SU-DHL-6 (cell line): ENCODE data around the gene SLC8A1.

Source experiments
- H2AFZ ChIP-seq: fragments of 200-600 bp; sonication (generic); 2 replicates; pipeline ENCODE4 v1.6.1; 2014; ENCODE audit warnings: low read depth, mild to moderate bottlenecking, moderate library complexity, mixed read lengths, antibody characterized with exemption, low read length; ENCODE audit not compliant: severe bottlenecking
- H3F3A ChIP-seq: fragments of 200-600 bp; shearing (Covaris generic); 2 replicates; pipeline ENCODE4 v1.6.0; 2016; ENCODE audit warnings: antibody characterized with exemption, mild to moderate bottlenecking; ENCODE audit not compliant: insufficient read depth
- H3K27ac ChIP-seq: fragments of 200-600 bp; sonication (generic); 2 replicates; pipeline ENCODE4 v1.5.1; 2016; ENCODE audit warnings: low read depth, mild to moderate bottlenecking, low read length, moderate library complexity, mixed read lengths
- H3K27me3 ChIP-seq: fragments of 200-600 bp; sonication (generic), shearing (Covaris generic); 2 replicates; pipeline ENCODE4 v1.6.0; 2014; ENCODE audit warnings: mild to moderate bottlenecking, low read length
- H3K36me3 ChIP-seq: fragments of 200-600 bp; sonication (generic); 2 replicates; pipeline ENCODE4 v1.6.1; 2014; ENCODE audit warnings: mild to moderate bottlenecking, low read length, mixed read lengths
- H3K4me2 ChIP-seq: fragments of 300-600, 200-600 bp; shearing (Covaris generic), sonication (generic); 2 replicates; pipeline ENCODE4 v1.6.0; 2014; ENCODE audit warnings: low read length, low read depth, mild to moderate bottlenecking; ENCODE audit not compliant: poor library complexity, severe bottlenecking
- H3K4me3 ChIP-seq: fragments of 200-600 bp; sonication (generic); 2 replicates; pipeline ENCODE4 v1.5.1; 2014; ENCODE audit warnings: antibody characterized with exemption, low read length, mild to moderate bottlenecking, mixed read lengths; ENCODE audit not compliant: insufficient read depth, poor library complexity, severe bottlenecking
- H3K79me2 ChIP-seq: fragments of 200-600 bp; sonication (generic); 2 replicates; pipeline ENCODE4 v1.6.1; 2014; ENCODE audit warnings: mild to moderate bottlenecking, low read length, moderate library complexity; ENCODE audit not compliant: insufficient read depth
- H3K9ac ChIP-seq: fragments of 200-600 bp; sonication (generic); 2 replicates; pipeline ENCODE4 v1.7.0; 2014; ENCODE audit warnings: mild to moderate bottlenecking, low read length
- H3K9me2 ChIP-seq: fragments of 200-600 bp; sonication (generic); replicated peaks from 2 replicates; pipeline ENCODE4 v1.6.1; 2014; ENCODE audit warnings: low read length; ENCODE audit not compliant: insufficient read depth
- H3K9me3 ChIP-seq: fragments of 200-600 bp; sonication (generic); 2 replicates; pipeline ENCODE4 v1.6.1; 2014; ENCODE audit warnings: low read length, mixed read lengths; ENCODE audit not compliant: insufficient read depth
- H4K20me1 ChIP-seq: fragments of 200-600 bp; sonication (generic); 2 replicates; pipeline ENCODE4 v1.6.1; 2014; ENCODE audit warnings: low read depth, mild to moderate bottlenecking, antibody characterized with exemption, low read length, moderate library complexity, mixed read lengths
- EZH2phosphoT487 ChIP-seq: fragments of 200-600 bp; sonication (generic), shearing (Covaris generic); conservative IDR thresholded peaks from 2 replicates; pipeline ENCODE4 v1.6.1; 2018; ENCODE audit warnings: mild to moderate bottlenecking, antibody characterized with exemption, low read length, moderate library complexity, mixed read lengths
- TF ChIP-seq, protein P1 (sequence below): fragments of 200-600 bp; sonication (generic); IDR thresholded peaks from one replicate; pipeline ENCODE4 v1.5.1; 2017; ENCODE audit warnings: antibody characterized with exemption, mild to moderate bottlenecking, low read length, moderate library complexity; ENCODE audit not compliant: insufficient read depth, poor library complexity, severe bottlenecking

SLC8A1 gene

DNA sequence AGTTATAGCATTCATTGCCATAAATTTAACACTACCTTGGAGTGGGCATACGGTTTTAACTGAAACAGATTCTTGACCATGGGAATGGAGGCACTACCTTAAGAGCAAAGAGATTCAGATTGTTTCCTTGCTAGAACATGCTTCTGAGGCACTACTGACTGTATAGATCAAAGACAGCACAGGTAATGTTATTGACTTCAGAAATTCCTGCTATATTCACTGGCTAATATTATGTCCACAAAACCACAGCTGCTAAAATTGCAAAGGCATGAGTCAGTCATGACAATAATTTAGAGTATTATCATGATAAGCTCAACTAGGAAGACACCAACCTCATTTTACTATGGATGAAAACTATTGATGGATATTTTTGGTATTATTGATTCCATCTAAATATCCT is 39.4 kb downstream of the SLC8A1 start:
- H3K36me3 ChIP-seq, result no peaks in the 10 kb centered on the region
- no peak overlapping the region for H2AFZ ChIP-seq
- H3K9ac ChIP-seq, result no peak overlapping the region
- no peaks in the 10 kb centered on the region for H3K9me2 ChIP-seq
- no peaks in the 10 kb centered on the region for H3F3A ChIP-seq
- no peak overlapping the region for H3K4me2 ChIP-seq
- H3K27ac ChIP-seq, result no peak overlapping the region
- no peak overlapping the region for H3K4me3 ChIP-seq
- no peaks in the 10 kb centered on the region for H3K27me3 ChIP-seq
- no peaks in the 10 kb centered on the region for H3K79me2 ChIP-seq
- no peaks in the 10 kb centered on the region for H3K9me3 ChIP-seq
- no peaks in the 10 kb centered on the region for H4K20me1 ChIP-seq
- TF ChIP-seq EZH2phosphoT487, result no peak
- TF ChIP-seq, protein P1, sequence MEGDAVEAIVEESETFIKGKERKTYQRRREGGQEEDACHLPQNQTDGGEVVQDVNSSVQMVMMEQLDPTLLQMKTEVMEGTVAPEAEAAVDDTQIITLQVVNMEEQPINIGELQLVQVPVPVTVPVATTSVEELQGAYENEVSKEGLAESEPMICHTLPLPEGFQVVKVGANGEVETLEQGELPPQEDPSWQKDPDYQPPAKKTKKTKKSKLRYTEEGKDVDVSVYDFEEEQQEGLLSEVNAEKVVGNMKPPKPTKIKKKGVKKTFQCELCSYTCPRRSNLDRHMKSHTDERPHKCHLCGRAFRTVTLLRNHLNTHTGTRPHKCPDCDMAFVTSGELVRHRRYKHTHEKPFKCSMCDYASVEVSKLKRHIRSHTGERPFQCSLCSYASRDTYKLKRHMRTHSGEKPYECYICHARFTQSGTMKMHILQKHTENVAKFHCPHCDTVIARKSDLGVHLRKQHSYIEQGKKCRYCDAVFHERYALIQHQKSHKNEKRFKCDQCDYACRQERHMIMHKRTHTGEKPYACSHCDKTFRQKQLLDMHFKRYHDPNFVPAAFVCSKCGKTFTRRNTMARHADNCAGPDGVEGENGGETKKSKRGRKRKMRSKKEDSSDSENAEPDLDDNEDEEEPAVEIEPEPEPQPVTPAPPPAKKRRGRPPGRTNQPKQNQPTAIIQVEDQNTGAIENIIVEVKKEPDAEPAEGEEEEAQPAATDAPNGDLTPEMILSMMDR, result no peak

DNA sequence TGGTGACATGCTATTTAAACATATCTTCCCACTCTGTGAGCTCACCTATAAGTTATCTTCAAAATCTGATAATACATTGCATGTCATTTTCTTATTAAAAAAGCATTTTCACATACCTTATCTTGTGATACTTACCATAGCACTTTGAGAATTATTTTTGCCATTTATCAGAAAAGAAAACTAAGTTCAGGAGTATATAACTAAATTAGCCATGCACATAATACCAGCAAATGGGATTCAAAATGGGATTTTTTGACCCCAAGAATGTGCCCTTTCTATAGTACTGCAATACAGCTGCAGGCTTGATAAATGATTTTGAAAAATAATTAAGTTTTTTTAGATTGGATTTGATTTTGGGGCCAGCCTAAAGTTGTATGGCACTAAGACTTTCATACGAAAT is 41.2 kb downstream of the SLC8A1 start:
- Histone ChIP-seq H3K4me3 (no peak overlapping the region), H3K36me3 (no peaks in the 10 kb centered on the region), H3K9me2 (no peaks in the 10 kb centered on the region), H3K79me2 (no peaks in the 10 kb centered on the region), H2AFZ (no peak overlapping the region), H3F3A (no peaks in the 10 kb centered on the region), H3K27ac (no peak overlapping the region), H4K20me1 (no peaks in the 10 kb centered on the region), H3K4me2 (no peak overlapping the region), H3K9ac (no peak overlapping the region), H3K9me3 (no peaks in the 10 kb centered on the region), H3K27me3 (no peaks in the 10 kb centered on the region)
- TF ChIP-seq, protein P1, result no peak
- no peak for TF ChIP-seq EZH2phosphoT487

DNA sequence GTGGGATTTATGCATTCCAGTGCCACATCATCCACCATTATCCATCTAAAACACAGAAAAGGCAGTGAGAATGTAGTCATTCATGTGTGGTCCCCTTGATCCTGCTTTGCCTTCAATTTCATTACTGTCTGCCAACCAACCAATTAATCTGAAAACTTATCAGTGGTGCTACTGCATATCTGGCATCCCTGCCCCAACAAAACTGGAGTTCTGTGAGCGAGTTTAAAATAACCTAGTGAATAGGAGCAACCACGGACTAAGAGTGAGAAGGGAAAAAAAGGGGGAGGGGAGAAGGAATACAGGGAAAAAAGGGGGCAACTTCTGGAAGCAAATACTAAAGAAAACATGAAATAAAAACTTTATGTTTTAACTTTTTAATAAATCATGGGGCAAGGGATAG is 42.2 kb downstream of the SLC8A1 start:
- Histone ChIP-seq H3K27me3 (no peaks in the 10 kb centered on the region), H3K9me3 (no peaks in the 10 kb centered on the region), H3K9ac (no peak overlapping the region), H3K79me2 (no peaks in the 10 kb centered on the region), H3K27ac (no peak overlapping the region), H3F3A (no peaks in the 10 kb centered on the region), H3K4me3 (no peak overlapping the region), H4K20me1 (no peaks in the 10 kb centered on the region), H3K4me2 (no peak overlapping the region), H2AFZ (no peak overlapping the region), H3K9me2 (no peaks in the 10 kb centered on the region), H3K36me3 (no peaks in the 10 kb centered on the region)
- TF ChIP-seq, protein P1, result no peak
- TF ChIP-seq EZH2phosphoT487, result no peak
